MM.1S (cell line): Measurements from ENCODE around the gene EPN2.

Source experiments
- EZH2 ChIP-seq: fragments of 300-600 bp; sonication (generic); optimal IDR thresholded peaks from 2 replicates; pipeline ENCODE3; 2017; ENCODE audit warnings: low read depth, mild to moderate bottlenecking, antibody characterized with exemption, low read length, mixed read lengths
- TF ChIP-seq, protein P1 (sequence below): fragments of 300-600 bp; sonication (generic); IDR thresholded peaks from 2 replicates; pipeline ENCODE4 v1.5.1; 2016; ENCODE audit warnings: antibody characterized with exemption, low read length, mixed read lengths

DNA sequence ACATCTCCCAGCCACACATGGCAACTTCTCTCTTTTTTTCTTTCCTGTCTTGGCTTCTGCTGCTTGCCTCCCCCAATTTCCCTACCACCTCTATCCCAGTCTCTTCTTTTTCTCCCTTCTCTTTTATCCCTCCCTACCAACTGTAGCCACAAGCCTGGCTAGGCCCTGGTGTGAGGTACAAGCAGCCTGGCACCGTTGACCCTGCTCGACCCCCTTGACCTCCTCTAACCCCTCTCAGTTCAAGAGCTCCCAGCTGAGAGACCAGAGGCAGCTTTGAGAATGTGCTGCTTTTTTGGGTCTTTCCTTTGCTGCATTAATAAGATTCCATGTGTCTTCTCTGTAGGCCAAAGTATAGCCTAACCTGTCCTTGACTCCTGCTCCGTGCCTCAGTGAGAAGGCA is 93.1 kb downstream of the EPN2 start:
- TF ChIP-seq, protein P1, sequence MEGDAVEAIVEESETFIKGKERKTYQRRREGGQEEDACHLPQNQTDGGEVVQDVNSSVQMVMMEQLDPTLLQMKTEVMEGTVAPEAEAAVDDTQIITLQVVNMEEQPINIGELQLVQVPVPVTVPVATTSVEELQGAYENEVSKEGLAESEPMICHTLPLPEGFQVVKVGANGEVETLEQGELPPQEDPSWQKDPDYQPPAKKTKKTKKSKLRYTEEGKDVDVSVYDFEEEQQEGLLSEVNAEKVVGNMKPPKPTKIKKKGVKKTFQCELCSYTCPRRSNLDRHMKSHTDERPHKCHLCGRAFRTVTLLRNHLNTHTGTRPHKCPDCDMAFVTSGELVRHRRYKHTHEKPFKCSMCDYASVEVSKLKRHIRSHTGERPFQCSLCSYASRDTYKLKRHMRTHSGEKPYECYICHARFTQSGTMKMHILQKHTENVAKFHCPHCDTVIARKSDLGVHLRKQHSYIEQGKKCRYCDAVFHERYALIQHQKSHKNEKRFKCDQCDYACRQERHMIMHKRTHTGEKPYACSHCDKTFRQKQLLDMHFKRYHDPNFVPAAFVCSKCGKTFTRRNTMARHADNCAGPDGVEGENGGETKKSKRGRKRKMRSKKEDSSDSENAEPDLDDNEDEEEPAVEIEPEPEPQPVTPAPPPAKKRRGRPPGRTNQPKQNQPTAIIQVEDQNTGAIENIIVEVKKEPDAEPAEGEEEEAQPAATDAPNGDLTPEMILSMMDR = no peak
- TF ChIP-seq EZH2 = no peak
